Activated naive CD8-positive, alpha-beta T cell treated with anti-CD3 and anti-CD28 coated beads for 36 hours (primary cell): ENCODE data around the gene DDR1. TPM values are rescaled to one million over a fixed set of nuclear protein-coding genes. Genes with fewer than 3 reads are reported as not detected.

ENCODE experiments used
- DNase-seq: peaks from one replicate; pipeline ENCODE4 v3.0.0; 2021
- H3K27ac Mint-ChIP-seq: one replicate; pipeline ENCODE4 v1.8.0; 2022; ENCODE audit warnings: mild to moderate bottlenecking, moderate library complexity, mixed read lengths
- H3K27me3 Mint-ChIP-seq: one replicate; pipeline ENCODE4 v1.8.0; 2022; ENCODE audit warnings: mild to moderate bottlenecking, mixed read lengths
- H3K36me3 Mint-ChIP-seq: one replicate; pipeline ENCODE4 v1.8.0; 2021; ENCODE audit warnings: mild to moderate bottlenecking, mixed read lengths
- H3K4me1 Mint-ChIP-seq: one replicate; pipeline ENCODE4 v1.8.0; 2021; ENCODE audit warnings: mixed read lengths
- H3K4me3 Mint-ChIP-seq: one replicate; pipeline ENCODE4 v1.8.0; 2022; ENCODE audit warnings: mild to moderate bottlenecking, moderate library complexity, mixed read lengths
- H3K9me3 Mint-ChIP-seq: one replicate; pipeline ENCODE4 v1.8.0; 2022; ENCODE audit warnings: mixed read lengths
- total RNA-seq, 2 experiments: library from RNA; stranded (reverse); gene quantifications; one replicate each; pipeline ENCODE4 v1.2.3, GENCODE V29; 2021

The DDR1 gene
- 10 to 100 TPM; 12.0 to 13.7 TPM for total RNA-seq

GRCh38 chr6:30883685-30884520 is at the start of gene DDR1:
DDR1 (plus strand) TSS chr6:30884519; CDS start chr6:30888730, 4,211 bp downstream.
- H3K27me3 Mint-ChIP-seq, result no peaks in the 10 kb centered on the region
- DNase-seq, result peak; percentile 56
- H3K36me3 Mint-ChIP-seq, result no peaks in the 10 kb centered on the region
- peak within 1 kb of the TSS; percentile 72 for H3K27ac Mint-ChIP-seq
- H3K4me1 Mint-ChIP-seq, result peaks cover 34% of the 10 kb centered on the region
- H3K4me3 Mint-ChIP-seq, result peak within 1 kb of the TSS; percentile 78
- H3K9me3 Mint-ChIP-seq, result no peaks in the 10 kb centered on the region

GRCh38 chr6:30834646-30835045 is 49.7 kb upstream of the DDR1 start:
- peaks cover 3% of the 10 kb centered on the region for H3K9me3 Mint-ChIP-seq
- no peak for DNase-seq
- peak overlapping the region; percentile 45 for H3K27ac Mint-ChIP-seq
- H3K36me3 Mint-ChIP-seq, result peaks cover 6% of the 10 kb centered on the region
- no peaks in the 10 kb centered on the region for H3K27me3 Mint-ChIP-seq
- peaks cover 36% of the 10 kb centered on the region for H3K4me1 Mint-ChIP-seq
- no peak overlapping the region for H3K4me3 Mint-ChIP-seq

- Mint-ChIP-seq H3K4me1 (peaks cover 29% of the 10 kb centered on the region), H3K9me3 (peaks cover 3% of the 10 kb centered on the region)
These were observed 48.7 kb upstream of the DDR1 start for GRCh38 chr6:30835576-30835975.

GRCh38 chr6:30836431-30836866 is 47.9 kb upstream of the DDR1 start:
- peaks cover 23% of the 10 kb centered on the region for H3K4me1 Mint-ChIP-seq
- DNase-seq, result no peak
- H3K9me3 Mint-ChIP-seq, result peaks cover 3% of the 10 kb centered on the region
- H3K4me3 Mint-ChIP-seq, result no peak overlapping the region
- no peaks in the 10 kb centered on the region for H3K27me3 Mint-ChIP-seq
- H3K36me3 Mint-ChIP-seq, result peaks cover 1% of the 10 kb centered on the region
- H3K27ac Mint-ChIP-seq, result no peak overlapping the region

More at GRCh38 chr6:30835576-30835975, 48.7 kb upstream of the DDR1 start:
- H3K27me3 Mint-ChIP-seq, result no peaks in the 10 kb centered on the region
- H3K36me3 Mint-ChIP-seq, result peaks cover 4% of the 10 kb centered on the region
- no peak overlapping the region for H3K4me3 Mint-ChIP-seq
- no peak for DNase-seq
- no peak overlapping the region for H3K27ac Mint-ChIP-seq

- Mint-ChIP-seq H3K4me3 (no peak overlapping the region), H3K27me3 (no peaks in the 10 kb centered on the region), H3K9me3 (no peaks in the 10 kb centered on the region), H3K27ac (no peak overlapping the region), H3K36me3 (no peaks in the 10 kb centered on the region), H3K4me1 (peaks cover 18% of the 10 kb centered on the region)
- no peak for DNase-seq
These were observed 47.4 kb upstream of the DDR1 start for GRCh38 chr6:30836957-30837356.

GRCh38 chr6:30837432-30837831 is 46.9 kb upstream of the DDR1 start:
- Mint-ChIP-seq H3K9me3 (no peaks in the 10 kb centered on the region), H3K4me1 (peaks cover 17% of the 10 kb centered on the region), H3K4me3 (no peak overlapping the region), H3K36me3 (no peaks in the 10 kb centered on the region), H3K27me3 (no peaks in the 10 kb centered on the region), H3K27ac (no peak overlapping the region)
- DNase-seq, result no peak

GRCh38 chr6:30837870-30838269 is 46.4 kb upstream of the DDR1 start:
- no peak overlapping the region for H3K4me3 Mint-ChIP-seq
- H3K9me3 Mint-ChIP-seq, result no peaks in the 10 kb centered on the region
- H3K27me3 Mint-ChIP-seq, result no peaks in the 10 kb centered on the region
- H3K27ac Mint-ChIP-seq, result no peak overlapping the region
- DNase-seq, result no peak
- peaks cover 19% of the 10 kb centered on the region for H3K4me1 Mint-ChIP-seq
- no peaks in the 10 kb centered on the region for H3K36me3 Mint-ChIP-seq

GRCh38 chr6:30839671-30840070 is 44.6 kb upstream of the DDR1 start:
- Mint-ChIP-seq H3K27ac (no peak overlapping the region), H3K4me1 (peaks cover 22% of the 10 kb centered on the region), H3K27me3 (no peaks in the 10 kb centered on the region), H3K36me3 (no peaks in the 10 kb centered on the region), H3K4me3 (no peak overlapping the region), H3K9me3 (no peaks in the 10 kb centered on the region)
- DNase-seq, result no peak

- H3K27me3 Mint-ChIP-seq, result no peaks in the 10 kb centered on the region
- H3K27ac Mint-ChIP-seq, result no peak overlapping the region
- H3K9me3 Mint-ChIP-seq, result no peaks in the 10 kb centered on the region
- H3K4me1 Mint-ChIP-seq, result peaks cover 21% of the 10 kb centered on the region
- no peak overlapping the region for H3K4me3 Mint-ChIP-seq
- no peaks in the 10 kb centered on the region for H3K36me3 Mint-ChIP-seq
- no peak for DNase-seq
These were observed 44.0 kb upstream of the DDR1 start for GRCh38 chr6:30840084-30840934.

- Mint-ChIP-seq H3K9me3 (no peaks in the 10 kb centered on the region), H3K4me1 (peaks cover 19% of the 10 kb centered on the region), H3K27ac (no peak overlapping the region), H3K4me3 (no peak overlapping the region), H3K27me3 (no peaks in the 10 kb centered on the region), H3K36me3 (no peaks in the 10 kb centered on the region)
- no peak for DNase-seq
These were observed 43.2 kb upstream of the DDR1 start for GRCh38 chr6:30840935-30841643.

- H3K27me3 Mint-ChIP-seq, result no peaks in the 10 kb centered on the region
These were observed 42.4 kb upstream of the DDR1 start for GRCh38 chr6:30841644-30842504.

GRCh38 chr6:30842754-30843610 is 41.3 kb upstream of the DDR1 start:
- Mint-ChIP-seq H3K27ac (no peak overlapping the region), H3K4me3 (peak overlapping the region; percentile 11), H3K9me3 (no peaks in the 10 kb centered on the region), H3K36me3 (no peaks in the 10 kb centered on the region), H3K27me3 (no peaks in the 10 kb centered on the region), H3K4me1 (peaks cover 19% of the 10 kb centered on the region)
- no peak for DNase-seq

More at GRCh38 chr6:30841644-30842504, 42.4 kb upstream of the DDR1 start:
- Mint-ChIP-seq H3K4me3 (no peak overlapping the region), H3K36me3 (no peaks in the 10 kb centered on the region), H3K9me3 (no peaks in the 10 kb centered on the region), H3K4me1 (peaks cover 19% of the 10 kb centered on the region), H3K27ac (no peak overlapping the region)
- no peak for DNase-seq

- Mint-ChIP-seq H3K4me1 (peaks cover 19% of the 10 kb centered on the region), H3K36me3 (no peaks in the 10 kb centered on the region), H3K4me3 (peak overlapping the region; percentile 11), H3K27me3 (no peaks in the 10 kb centered on the region), H3K9me3 (no peaks in the 10 kb centered on the region), H3K27ac (no peak overlapping the region)
- DNase-seq, result no peak
These were observed 40.7 kb upstream of the DDR1 start for GRCh38 chr6:30843611-30843998.
